Smooth muscle cell (in vitro differentiated cells): ENCODE measurements around the gene SLC39A13. TPM values are rescaled to one million over a fixed set of nuclear protein-coding genes. Genes with fewer than 3 reads are reported as not detected.

Experiments
- DNase-seq: peaks from one replicate; lab custom pipeline; 2025; ENCODE audit not compliant: unreplicated experiment; lab: John Stamatoyannopoulos, UW
- H2AFZ ChIP-seq: fragments of 200-600 bp; sonication (generic); 2 replicates; pipeline ENCODE4 v1.6.0; 2016; ENCODE audit warnings: antibody characterized with exemption, low read depth, mild to moderate bottlenecking
- H3F3A ChIP-seq: fragments of 200-600 bp; sonication (generic); 2 replicates; pipeline ENCODE4 v1.6.0; 2017; ENCODE audit warnings: antibody characterized with exemption, low read depth
- H3K27ac ChIP-seq: fragments of 200-600 bp; sonication (generic); 2 replicates; pipeline ENCODE4 v1.5.1; 2016; ENCODE audit warnings: low read depth, mild to moderate bottlenecking
- H3K27me3 ChIP-seq: fragments of 200-600 bp; sonication (generic); 2 replicates; pipeline ENCODE4 v1.6.1; 2016; ENCODE audit warnings: low read depth, mild to moderate bottlenecking
- H3K36me3 ChIP-seq: fragments of 200-600 bp; sonication (generic); 2 replicates; pipeline ENCODE4 v1.5.1; 2016; ENCODE audit warnings: low read depth
- H3K4me1 ChIP-seq: fragments of 200-600 bp; sonication (generic); 2 replicates; pipeline ENCODE4 v1.5.1; 2016; ENCODE audit warnings: low read depth
- H3K4me2 ChIP-seq: fragments of 200-600 bp; sonication (generic); 2 replicates; pipeline ENCODE4 v1.6.0; 2016; ENCODE audit warnings: mild to moderate bottlenecking
- H3K4me3 ChIP-seq: fragments of 200-600 bp; sonication (generic); 2 replicates; pipeline ENCODE4 v1.5.1; 2016; ENCODE audit warnings: mild to moderate bottlenecking
- H3K79me2 ChIP-seq: fragments of 200-600 bp; sonication (generic); 2 replicates; pipeline ENCODE4 v1.6.0; 2016; ENCODE audit warnings: low read depth, mild to moderate bottlenecking
- H3K9ac ChIP-seq: fragments of 200-600 bp; sonication (generic); 2 replicates; pipeline ENCODE4 v1.6.0; 2016; ENCODE audit warnings: low read depth
- H3K9me3 ChIP-seq: fragments of 200-600 bp; sonication (generic); replicated peaks from 2 replicates; pipeline ENCODE4 v1.5.1; 2016; ENCODE audit warnings: low read depth
- H4K20me1 ChIP-seq: fragments of 200-600 bp; sonication (generic); 2 replicates; pipeline ENCODE4 v1.6.0; 2016; ENCODE audit warnings: low read depth
- WGBS: methylation state at CpG from one replicate; pipeline ENCODE4 v1.1.7; 2016; ENCODE audit warnings: low lambda C conversion rate; 5-methylcytosine and 5-hydroxymethylcytosine counted together
- polyA plus RNA-seq: library from polyadenylated mRNA; unstranded; fragments of >200 nt; fragmentation: Nextera tagmentation; extraction: Ambion mirVana; gene quantifications from 2 replicates; pipeline ENCODE4 v1.2.1, GENCODE V29; 2016
- total RNA-seq: library from RNA; depleted of rRNA; stranded (reverse); fragments of >200 nt; gene quantifications from 2 replicates; pipeline ENCODE4 v1.2.3, GENCODE V29; 2014
- TF ChIP-seq, protein P1 (sequence below): fragments of 200-600 bp; sonication (generic); IDR thresholded peaks from 2 replicates; pipeline ENCODE4 v1.5.1; 2017; ENCODE audit warnings: borderline replicate concordance, mild to moderate bottlenecking, antibody characterized with exemption; ENCODE audit not compliant: insufficient read depth, poor library complexity, severe bottlenecking

Gene SLC39A13
- total and polyA plus RNA-seq, 2 experiments from 2014 or later = 56.9 to 143 TPM

- peak overlapping the region; percentile 100 for H3K4me2 ChIP-seq
- peaks cover 16% of the 10 kb centered on the region for H3K79me2 ChIP-seq
- H3K4me3 ChIP-seq = peak overlapping the region; percentile 99
- TF ChIP-seq, protein P1, sequence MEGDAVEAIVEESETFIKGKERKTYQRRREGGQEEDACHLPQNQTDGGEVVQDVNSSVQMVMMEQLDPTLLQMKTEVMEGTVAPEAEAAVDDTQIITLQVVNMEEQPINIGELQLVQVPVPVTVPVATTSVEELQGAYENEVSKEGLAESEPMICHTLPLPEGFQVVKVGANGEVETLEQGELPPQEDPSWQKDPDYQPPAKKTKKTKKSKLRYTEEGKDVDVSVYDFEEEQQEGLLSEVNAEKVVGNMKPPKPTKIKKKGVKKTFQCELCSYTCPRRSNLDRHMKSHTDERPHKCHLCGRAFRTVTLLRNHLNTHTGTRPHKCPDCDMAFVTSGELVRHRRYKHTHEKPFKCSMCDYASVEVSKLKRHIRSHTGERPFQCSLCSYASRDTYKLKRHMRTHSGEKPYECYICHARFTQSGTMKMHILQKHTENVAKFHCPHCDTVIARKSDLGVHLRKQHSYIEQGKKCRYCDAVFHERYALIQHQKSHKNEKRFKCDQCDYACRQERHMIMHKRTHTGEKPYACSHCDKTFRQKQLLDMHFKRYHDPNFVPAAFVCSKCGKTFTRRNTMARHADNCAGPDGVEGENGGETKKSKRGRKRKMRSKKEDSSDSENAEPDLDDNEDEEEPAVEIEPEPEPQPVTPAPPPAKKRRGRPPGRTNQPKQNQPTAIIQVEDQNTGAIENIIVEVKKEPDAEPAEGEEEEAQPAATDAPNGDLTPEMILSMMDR = no peak
- no peaks in the 10 kb centered on the region for H3K36me3 ChIP-seq
- WGBS = 3% methylated on average over 14 of the region's 14 CpGs
- no peaks in the 10 kb centered on the region for H3K9me3 ChIP-seq
- H3F3A ChIP-seq = no peaks in the 10 kb centered on the region
- H3K27ac ChIP-seq = peak overlapping the region; percentile 85
- peaks cover 6% of the 10 kb centered on the region for H3K4me1 ChIP-seq
- no peaks in the 10 kb centered on the region for H4K20me1 ChIP-seq
- peak overlapping the region; percentile 96 for H3K9ac ChIP-seq
- H2AFZ ChIP-seq = peak overlapping the region; percentile 82
- H3K27me3 ChIP-seq = no peaks in the 10 kb centered on the region
- DNase-seq = no peak
Measured at GRCh38 chr11:47425611-47426010, 17.2 kb downstream of the SLC39A13 start.

- Histone ChIP-seq H3K27ac (peak within 1 kb of the TSS; percentile 85), H3K27me3 (no peaks in the 10 kb centered on the region), H3K36me3 (no peaks in the 10 kb centered on the region), H3K9me3 (no peaks in the 10 kb centered on the region), H3K4me3 (peak within 1 kb of the TSS; percentile 99), H3K4me1 (peaks cover 6% of the 10 kb centered on the region), H3K79me2 (peaks cover 16% of the 10 kb centered on the region), H2AFZ (peak within 1 kb of the TSS; percentile 82), H3F3A (no peaks in the 10 kb centered on the region), H4K20me1 (no peaks in the 10 kb centered on the region), H3K4me2 (peak within 1 kb of the TSS; percentile 100), H3K9ac (peak within 1 kb of the TSS; percentile 96)
- WGBS = 2% methylated on average over 59 of the region's 62 CpGs
- TF ChIP-seq, protein P1 = no peak
- DNase-seq = peak; percentile 95
Measured at GRCh38 chr11:47426062-47426956, 17.9 kb downstream of the SLC39A13 start, which contains the start of gene PSMC3. PSMC3 (minus strand) TSS chr11:47426439; CDS start chr11:47426279, 160 bp downstream.

DNA sequence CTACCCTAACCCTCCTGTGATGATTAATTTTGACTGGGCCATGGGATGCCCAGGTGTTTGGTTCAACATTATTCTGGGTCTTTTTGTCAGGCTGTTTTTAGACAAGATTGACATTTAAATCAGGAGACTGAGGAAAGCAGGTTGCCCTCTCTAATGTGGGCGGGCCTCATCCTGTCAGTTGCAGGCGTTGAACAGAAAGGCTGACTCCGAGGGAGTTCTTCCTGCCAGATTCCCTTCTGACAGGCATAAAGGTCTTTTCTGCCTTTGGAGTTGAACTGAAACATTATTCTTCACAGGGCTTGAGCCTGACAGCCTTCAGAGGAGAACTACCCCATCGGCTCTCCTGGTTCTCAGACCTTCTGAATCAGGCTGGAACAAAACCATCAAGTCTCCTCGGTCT is 22.1 kb downstream of the SLC39A13 start:
- no peak for DNase-seq
- Histone ChIP-seq H3F3A (no peaks in the 10 kb centered on the region), H3K4me2 (no peak overlapping the region), H3K27ac (no peak overlapping the region), H3K79me2 (peaks cover 6% of the 10 kb centered on the region), H4K20me1 (no peaks in the 10 kb centered on the region), H3K36me3 (no peaks in the 10 kb centered on the region), H2AFZ (no peak overlapping the region), H3K9me3 (no peaks in the 10 kb centered on the region), H3K4me3 (no peak overlapping the region), H3K9ac (no peak overlapping the region), H3K4me1 (no peaks in the 10 kb centered on the region), H3K27me3 (no peaks in the 10 kb centered on the region)
- TF ChIP-seq, protein P1 = no peak
- WGBS = 82% methylated on average over 5 of the region's 5 CpGs
